ENCODE data around the gene AVPI1.
"Not testable (repeated sequence)": the region's sequence is repeated elsewhere in the genome, so short reads cannot be mapped to it uniquely, and the experiment has no call there.

AVPI1 gene

DNA sequence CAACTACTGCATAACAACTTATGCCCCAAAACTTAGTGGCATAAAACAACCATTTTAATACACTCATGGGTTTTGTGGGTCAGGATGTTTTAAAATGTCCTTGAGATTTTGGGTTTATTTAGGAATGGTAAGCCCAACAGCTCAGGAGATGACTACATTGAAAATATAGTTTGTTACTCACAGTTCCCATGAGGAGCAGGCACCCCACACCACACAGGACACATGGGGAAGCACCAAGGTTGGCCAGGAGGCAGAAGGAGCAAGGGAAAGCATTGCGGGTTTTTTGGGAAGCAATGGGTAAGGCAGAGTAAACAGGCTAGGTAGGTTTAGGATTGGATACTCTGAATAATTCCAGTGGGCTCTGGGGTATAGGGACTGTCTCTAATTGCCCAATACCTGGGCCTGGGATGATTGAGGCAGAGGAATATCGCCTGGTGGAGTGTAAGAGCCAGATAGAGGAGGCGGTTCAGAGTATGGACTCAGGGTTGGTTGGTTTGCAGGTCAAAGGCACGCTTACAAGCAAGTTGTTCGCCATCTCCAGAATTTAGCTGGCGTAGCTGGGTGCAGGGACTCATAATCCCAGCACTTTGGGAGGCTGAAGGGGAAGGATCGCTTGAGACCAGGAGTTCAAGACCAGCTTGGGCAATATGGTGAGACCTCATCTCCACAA, 16.5 kb upstream of the AVPI1 start:
- no peaks in the 10 kb centered on the region for H3F3A ChIP-seq (ENCODE audit: insufficient read depth, low read length)
- H3K4me1 ChIP-seq (ENCODE audit: low read length) = no peaks in the 10 kb centered on the region; the same call in 1 of the 2 replicates
- no peak overlapping the region for H3K27ac ChIP-seq (ENCODE audit: low read length)
- no peaks in the 10 kb centered on the region for H3K9me2 ChIP-seq (replicated peaks; ENCODE audit: insufficient read depth, low read length)
- TF ChIP-seq, protein P1, sequence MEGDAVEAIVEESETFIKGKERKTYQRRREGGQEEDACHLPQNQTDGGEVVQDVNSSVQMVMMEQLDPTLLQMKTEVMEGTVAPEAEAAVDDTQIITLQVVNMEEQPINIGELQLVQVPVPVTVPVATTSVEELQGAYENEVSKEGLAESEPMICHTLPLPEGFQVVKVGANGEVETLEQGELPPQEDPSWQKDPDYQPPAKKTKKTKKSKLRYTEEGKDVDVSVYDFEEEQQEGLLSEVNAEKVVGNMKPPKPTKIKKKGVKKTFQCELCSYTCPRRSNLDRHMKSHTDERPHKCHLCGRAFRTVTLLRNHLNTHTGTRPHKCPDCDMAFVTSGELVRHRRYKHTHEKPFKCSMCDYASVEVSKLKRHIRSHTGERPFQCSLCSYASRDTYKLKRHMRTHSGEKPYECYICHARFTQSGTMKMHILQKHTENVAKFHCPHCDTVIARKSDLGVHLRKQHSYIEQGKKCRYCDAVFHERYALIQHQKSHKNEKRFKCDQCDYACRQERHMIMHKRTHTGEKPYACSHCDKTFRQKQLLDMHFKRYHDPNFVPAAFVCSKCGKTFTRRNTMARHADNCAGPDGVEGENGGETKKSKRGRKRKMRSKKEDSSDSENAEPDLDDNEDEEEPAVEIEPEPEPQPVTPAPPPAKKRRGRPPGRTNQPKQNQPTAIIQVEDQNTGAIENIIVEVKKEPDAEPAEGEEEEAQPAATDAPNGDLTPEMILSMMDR (IDR thresholded peaks at IDR 0.05; ENCODE audit: low read length) = no peak
- TF ChIP-seq EZH2 (optimal IDR thresholded peaks at IDR 0.05; ENCODE audit: low read depth, low read length) = no peak
- TF ChIP-seq EZH2phosphoT487 (IDR thresholded peaks at IDR 0.05; ENCODE audit: low read length) = no peak
- no peaks in the 10 kb centered on the region for H3K79me2 ChIP-seq (ENCODE audit: low read length)
- DNase-seq = no peak
- H3K9ac ChIP-seq (ENCODE audit: low read length) = no peak overlapping the region
- no peaks in the 10 kb centered on the region for H3K36me3 ChIP-seq (replicated peaks; ENCODE audit: insufficient read depth, low read length)
- no peak overlapping the region for H3K4me2 ChIP-seq (ENCODE audit: low read depth, low read length)
- no peaks in the 10 kb centered on the region for H3K27me3 ChIP-seq (replicated peaks; ENCODE audit: insufficient read depth, low read length)
- no peaks in the 10 kb centered on the region for H3K9me3 ChIP-seq (replicated peaks; ENCODE audit: insufficient read depth, low read length)
- H4K20me1 ChIP-seq (ENCODE audit: insufficient read depth, low read length) = no peaks in the 10 kb centered on the region
- H3K4me3 ChIP-seq (ENCODE audit: low read length) = no peak overlapping the region
- H2AFZ ChIP-seq (ENCODE audit: low read length) = no peak overlapping the region

DNA sequence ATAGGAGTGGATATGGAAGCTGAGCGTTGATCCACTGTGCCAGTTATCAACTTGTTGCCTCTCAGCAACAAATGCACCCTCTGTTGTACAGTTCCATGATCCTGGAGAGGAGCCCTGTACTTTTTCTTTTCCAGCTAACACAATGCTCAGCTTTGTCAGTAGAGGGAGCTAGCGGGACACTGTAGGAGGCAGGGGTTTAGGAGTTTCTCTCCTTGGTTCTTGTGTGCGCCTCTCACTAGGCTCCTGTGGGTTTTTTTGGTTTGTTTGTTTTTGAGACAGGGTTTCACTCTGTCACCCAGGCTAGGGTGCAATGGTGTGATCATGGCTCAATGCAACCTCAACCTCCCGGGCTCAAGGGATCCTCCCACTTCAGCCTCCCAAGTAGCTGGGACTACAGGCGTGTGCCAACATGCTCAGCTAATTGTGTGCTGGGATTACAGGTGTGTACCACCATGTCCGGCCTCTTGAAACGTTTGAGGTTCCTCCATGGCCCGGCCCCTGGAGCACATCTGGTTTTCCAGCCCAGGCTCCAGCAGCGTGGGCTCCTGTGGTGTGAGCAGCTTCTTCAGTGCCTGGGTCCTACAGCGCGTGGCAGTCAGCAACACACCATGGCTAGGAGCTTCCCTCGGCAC, 14.5 kb upstream of the AVPI1 start:
- peak; percentile 67 for DNase-seq
- Histone ChIP-seq H3K36me3 (replicated peaks; ENCODE audit: insufficient read depth, low read length) (no peaks in the 10 kb centered on the region), H3K27ac (ENCODE audit: low read length) (no peak overlapping the region), H3K27me3 (replicated peaks; ENCODE audit: insufficient read depth, low read length) (no peaks in the 10 kb centered on the region), H3K79me2 (ENCODE audit: low read length) (no peaks in the 10 kb centered on the region), H3K9me2 (replicated peaks; ENCODE audit: insufficient read depth, low read length) (no peaks in the 10 kb centered on the region), H3K4me1 (ENCODE audit: low read length) (no peaks in the 10 kb centered on the region; the same call in 1 of the 2 replicates), H3F3A (ENCODE audit: insufficient read depth, low read length) (no peaks in the 10 kb centered on the region), H4K20me1 (ENCODE audit: insufficient read depth, low read length) (no peaks in the 10 kb centered on the region), H3K4me2 (ENCODE audit: low read depth, low read length) (no peak overlapping the region), H2AFZ (ENCODE audit: low read length) (0 out of 2 replicates have a peak overlapping the region, but pooled peaks have one; percentile 8), H3K4me3 (ENCODE audit: low read length) (no peak overlapping the region), H3K9me3 (replicated peaks; ENCODE audit: insufficient read depth, low read length) (no peaks in the 10 kb centered on the region), H3K9ac (ENCODE audit: low read length) (no peak overlapping the region)
- TF ChIP-seq, protein P1 (IDR thresholded peaks at IDR 0.05; ENCODE audit: low read length) = peak; percentile 88
- TF ChIP-seq EZH2phosphoT487 (IDR thresholded peaks at IDR 0.05; ENCODE audit: low read length) = no peak

DNA sequence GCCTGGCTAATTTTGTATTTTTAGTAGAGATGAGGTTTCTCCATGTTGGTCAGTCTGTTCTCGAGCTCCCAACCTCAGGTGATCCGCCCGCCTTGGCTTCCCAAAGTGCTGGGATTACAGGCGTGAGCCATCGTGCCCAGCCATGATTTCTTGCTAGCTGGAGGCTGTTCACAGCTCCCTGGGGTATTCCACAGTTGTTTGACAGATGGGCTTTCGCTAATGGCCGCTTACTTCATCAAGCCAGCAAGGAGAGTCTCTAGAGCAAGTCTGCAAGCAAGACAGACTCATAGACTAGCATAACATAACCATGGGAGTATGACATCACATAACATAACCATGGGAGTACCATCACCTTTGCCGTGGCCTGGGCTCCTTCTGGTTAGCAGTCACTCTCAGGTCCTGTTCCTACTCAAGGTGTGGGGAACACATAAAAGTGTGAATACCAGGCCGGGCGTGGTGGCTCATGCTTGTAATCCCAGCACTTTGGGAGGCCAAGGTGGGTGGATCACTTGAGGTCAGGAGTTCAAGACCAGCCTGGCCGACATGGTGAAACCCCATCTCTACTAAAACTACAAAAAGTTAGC, 11.1 kb upstream of the AVPI1 start:
- DNase-seq; H3K27me3 ChIP-seq (replicated peaks; ENCODE audit: insufficient read depth, low read length); H3K27ac ChIP-seq (ENCODE audit: low read length); H3K4me1 ChIP-seq (ENCODE audit: low read length); H3K4me2 ChIP-seq (ENCODE audit: low read depth, low read length); H3K9me2 ChIP-seq (replicated peaks; ENCODE audit: insufficient read depth, low read length); H3K79me2 ChIP-seq (ENCODE audit: low read length); H2AFZ ChIP-seq (ENCODE audit: low read length); H3K9ac ChIP-seq (ENCODE audit: low read length); H4K20me1 ChIP-seq (ENCODE audit: insufficient read depth, low read length); H3K36me3 ChIP-seq (replicated peaks; ENCODE audit: insufficient read depth, low read length); H3K9me3 ChIP-seq (replicated peaks; ENCODE audit: insufficient read depth, low read length); H3F3A ChIP-seq (ENCODE audit: insufficient read depth, low read length); H3K4me3 ChIP-seq (ENCODE audit: low read length): not testable (repeated sequence)

DNA sequence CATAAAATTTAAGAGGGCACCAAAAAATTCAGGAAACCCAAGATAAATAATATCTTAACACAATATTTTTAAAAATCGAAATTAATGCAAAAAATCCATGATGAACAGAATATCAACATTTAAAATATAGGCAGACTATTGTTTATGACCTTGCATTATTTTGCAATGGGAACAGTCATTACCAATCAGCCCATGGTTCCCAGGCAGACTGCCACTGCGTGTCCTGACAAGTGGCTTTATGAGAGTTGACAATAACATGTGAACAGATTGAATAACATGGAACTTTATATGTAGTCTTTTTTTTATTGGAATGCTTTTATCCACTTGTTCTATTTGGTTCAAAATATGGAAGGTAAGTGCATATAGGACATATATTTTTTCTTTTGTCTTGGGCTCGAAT, 3.1 kb upstream of the AVPI1 start:
- Histone ChIP-seq H3K27me3 (replicated peaks; ENCODE audit: insufficient read depth, low read length) (no peaks in the 10 kb centered on the region), H4K20me1 (ENCODE audit: insufficient read depth, low read length) (no peaks in the 10 kb centered on the region), H2AFZ (ENCODE audit: low read length) (no peak overlapping the region), H3K79me2 (ENCODE audit: low read length) (no peaks in the 10 kb centered on the region), H3K36me3 (replicated peaks; ENCODE audit: insufficient read depth, low read length) (no peaks in the 10 kb centered on the region), H3K27ac (ENCODE audit: low read length) (no peak overlapping the region), H3K4me2 (ENCODE audit: low read depth, low read length) (no peak overlapping the region), H3K4me1 (ENCODE audit: low read length) (peaks cover 16% of the 10 kb centered on the region), H3K4me3 (ENCODE audit: low read length) (no peak overlapping the region), H3F3A (ENCODE audit: insufficient read depth, low read length) (no peaks in the 10 kb centered on the region; the same call in none of the 2 replicates), H3K9me3 (replicated peaks; ENCODE audit: insufficient read depth, low read length) (no peaks in the 10 kb centered on the region), H3K9me2 (replicated peaks; ENCODE audit: insufficient read depth, low read length) (no peaks in the 10 kb centered on the region), H3K9ac (ENCODE audit: low read length) (no peak overlapping the region)
- DNase-seq = no peak
- TF ChIP-seq, protein P1 (IDR thresholded peaks at IDR 0.05; ENCODE audit: low read length) = no peak
